Measurements from ENCODE around the gene MECR. TPM values are rescaled to one million over a fixed set of nuclear protein-coding genes. Genes with fewer than 3 reads are reported as not detected.

MECR gene
- total and polyA plus RNA-seq, 2 experiments from 2014 or later, result 25.7 to 32.3 TPM

DNA sequence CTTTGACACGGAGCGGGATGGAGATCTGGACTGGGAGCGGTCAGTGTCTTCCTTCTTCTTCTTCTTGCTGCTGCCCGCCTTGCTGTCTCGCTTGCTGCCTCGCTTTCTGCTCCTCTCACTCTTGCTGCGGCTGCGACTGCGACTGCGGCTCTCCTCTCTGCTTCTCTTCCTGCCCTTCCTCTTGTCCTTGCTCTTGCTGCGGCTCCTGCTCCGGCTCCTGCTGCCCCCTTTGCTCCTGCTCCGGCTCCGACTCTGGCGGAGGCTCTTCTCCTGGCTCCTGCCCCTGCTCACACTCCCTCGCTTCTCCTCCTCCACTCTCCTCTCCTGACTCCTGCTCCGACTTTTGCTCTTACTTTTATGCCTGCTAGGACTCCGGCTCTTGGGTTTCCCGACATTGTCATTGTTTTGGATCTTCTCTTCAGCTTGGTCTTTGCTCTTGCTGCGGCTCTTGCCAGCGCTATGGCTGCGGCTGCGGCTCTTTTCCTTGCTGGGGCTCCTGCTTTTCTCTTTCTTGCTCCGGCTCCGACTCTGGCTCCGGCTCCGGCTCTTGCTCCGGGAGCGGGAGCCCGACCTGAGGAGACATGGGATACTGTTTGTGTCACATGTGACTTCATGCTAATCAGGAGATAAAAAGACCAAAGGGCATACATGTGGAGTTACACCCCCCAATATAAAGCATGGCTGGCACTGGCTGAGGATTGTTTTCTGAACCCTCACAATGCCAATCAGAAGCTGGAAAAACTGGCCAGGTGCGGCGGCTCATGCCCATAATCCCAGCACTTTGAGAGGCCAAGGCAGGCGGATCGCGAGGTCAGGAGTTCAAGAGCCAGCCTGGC is 81.9 kb downstream of the MECR start:
- H3K4me3 ChIP-seq, result no peak overlapping the region
- Mint-ChIP-seq H3K27me3 (ENCODE audit: insufficient read depth, low read depth, poor library complexity) (peaks cover 6% of the 10 kb centered on the region), H3K4me1 (no peaks in the 10 kb centered on the region; the same call in 2 of the 3 replicates), H3K4me3 (no peak overlapping the region), H3K27ac (no peak overlapping the region), H3K9me3 (no peaks in the 10 kb centered on the region; the same call in 2 of the 3 replicates), H3K36me3 (ENCODE audit: low read depth) (peaks cover 93% of the 10 kb centered on the region)
- no peak overlapping the region for H3K4me2 ChIP-seq
- 0 out of 2 replicates have a peak, but pooled peaks cover 13% of the 10 kb centered on the region for H3F3A ChIP-seq (replicated peaks; ENCODE audit: low read depth)
- peaks cover 21% of the 10 kb centered on the region for H4K20me1 ChIP-seq (replicated peaks; ENCODE audit: insufficient read depth)
- no peak for DNase-seq (ENCODE audit: low spot score)
- no peaks in the 10 kb centered on the region for H3K4me1 ChIP-seq (ENCODE audit: insufficient read depth)
- H3K36me3 ChIP-seq (ENCODE audit: insufficient read depth), result peaks cover 62% of the 10 kb centered on the region
- no peak overlapping the region for H2AFZ ChIP-seq
- no peaks in the 10 kb centered on the region for H3K9me2 ChIP-seq (ENCODE audit: insufficient read depth)
- no peak for ATAC-seq
- H3K27ac ChIP-seq (ENCODE audit: low read depth), result 0 out of 2 replicates have a peak overlapping the region, but pooled peaks have one; percentile 69
- H3K79me2 ChIP-seq (replicated peaks; ENCODE audit: insufficient read depth), result 0 out of 2 replicates have a peak, but pooled peaks cover 2% of the 10 kb centered on the region
- H3K27me3 ChIP-seq (ENCODE audit: insufficient read depth), result no peaks in the 10 kb centered on the region
- TF ChIP-seq STAT1 (IDR thresholded peaks at IDR 0.05; ENCODE audit: unreplicated experiment) (no peak), JUNB (IDR thresholded peaks at IDR 0.05; ENCODE audit: unreplicated experiment) (no peak), CTCF (conservative IDR thresholded peaks at IDR 0.05; ENCODE audit: low read depth in 2 of 2) (no peak), EZH2 (IDR thresholded peaks at IDR 0.05; ENCODE audit: low read depth, unreplicated experiment) (no peak), ZNF114 (CRISPR knock-in tag; IDR thresholded peaks at IDR 0.05) (no peak), CREB1 (CRISPR knock-in tag; IDR thresholded peaks at IDR 0.05; ENCODE audit: low read depth) (no peak), ZNF331 (CRISPR knock-in tag; IDR thresholded peaks at IDR 0.05; ENCODE audit: low read depth) (no peak), POLR2AphosphoS5 (IDR thresholded peaks at IDR 0.05; ENCODE audit: low read depth) (no peak)
- TF ChIP-seq, protein P1, sequence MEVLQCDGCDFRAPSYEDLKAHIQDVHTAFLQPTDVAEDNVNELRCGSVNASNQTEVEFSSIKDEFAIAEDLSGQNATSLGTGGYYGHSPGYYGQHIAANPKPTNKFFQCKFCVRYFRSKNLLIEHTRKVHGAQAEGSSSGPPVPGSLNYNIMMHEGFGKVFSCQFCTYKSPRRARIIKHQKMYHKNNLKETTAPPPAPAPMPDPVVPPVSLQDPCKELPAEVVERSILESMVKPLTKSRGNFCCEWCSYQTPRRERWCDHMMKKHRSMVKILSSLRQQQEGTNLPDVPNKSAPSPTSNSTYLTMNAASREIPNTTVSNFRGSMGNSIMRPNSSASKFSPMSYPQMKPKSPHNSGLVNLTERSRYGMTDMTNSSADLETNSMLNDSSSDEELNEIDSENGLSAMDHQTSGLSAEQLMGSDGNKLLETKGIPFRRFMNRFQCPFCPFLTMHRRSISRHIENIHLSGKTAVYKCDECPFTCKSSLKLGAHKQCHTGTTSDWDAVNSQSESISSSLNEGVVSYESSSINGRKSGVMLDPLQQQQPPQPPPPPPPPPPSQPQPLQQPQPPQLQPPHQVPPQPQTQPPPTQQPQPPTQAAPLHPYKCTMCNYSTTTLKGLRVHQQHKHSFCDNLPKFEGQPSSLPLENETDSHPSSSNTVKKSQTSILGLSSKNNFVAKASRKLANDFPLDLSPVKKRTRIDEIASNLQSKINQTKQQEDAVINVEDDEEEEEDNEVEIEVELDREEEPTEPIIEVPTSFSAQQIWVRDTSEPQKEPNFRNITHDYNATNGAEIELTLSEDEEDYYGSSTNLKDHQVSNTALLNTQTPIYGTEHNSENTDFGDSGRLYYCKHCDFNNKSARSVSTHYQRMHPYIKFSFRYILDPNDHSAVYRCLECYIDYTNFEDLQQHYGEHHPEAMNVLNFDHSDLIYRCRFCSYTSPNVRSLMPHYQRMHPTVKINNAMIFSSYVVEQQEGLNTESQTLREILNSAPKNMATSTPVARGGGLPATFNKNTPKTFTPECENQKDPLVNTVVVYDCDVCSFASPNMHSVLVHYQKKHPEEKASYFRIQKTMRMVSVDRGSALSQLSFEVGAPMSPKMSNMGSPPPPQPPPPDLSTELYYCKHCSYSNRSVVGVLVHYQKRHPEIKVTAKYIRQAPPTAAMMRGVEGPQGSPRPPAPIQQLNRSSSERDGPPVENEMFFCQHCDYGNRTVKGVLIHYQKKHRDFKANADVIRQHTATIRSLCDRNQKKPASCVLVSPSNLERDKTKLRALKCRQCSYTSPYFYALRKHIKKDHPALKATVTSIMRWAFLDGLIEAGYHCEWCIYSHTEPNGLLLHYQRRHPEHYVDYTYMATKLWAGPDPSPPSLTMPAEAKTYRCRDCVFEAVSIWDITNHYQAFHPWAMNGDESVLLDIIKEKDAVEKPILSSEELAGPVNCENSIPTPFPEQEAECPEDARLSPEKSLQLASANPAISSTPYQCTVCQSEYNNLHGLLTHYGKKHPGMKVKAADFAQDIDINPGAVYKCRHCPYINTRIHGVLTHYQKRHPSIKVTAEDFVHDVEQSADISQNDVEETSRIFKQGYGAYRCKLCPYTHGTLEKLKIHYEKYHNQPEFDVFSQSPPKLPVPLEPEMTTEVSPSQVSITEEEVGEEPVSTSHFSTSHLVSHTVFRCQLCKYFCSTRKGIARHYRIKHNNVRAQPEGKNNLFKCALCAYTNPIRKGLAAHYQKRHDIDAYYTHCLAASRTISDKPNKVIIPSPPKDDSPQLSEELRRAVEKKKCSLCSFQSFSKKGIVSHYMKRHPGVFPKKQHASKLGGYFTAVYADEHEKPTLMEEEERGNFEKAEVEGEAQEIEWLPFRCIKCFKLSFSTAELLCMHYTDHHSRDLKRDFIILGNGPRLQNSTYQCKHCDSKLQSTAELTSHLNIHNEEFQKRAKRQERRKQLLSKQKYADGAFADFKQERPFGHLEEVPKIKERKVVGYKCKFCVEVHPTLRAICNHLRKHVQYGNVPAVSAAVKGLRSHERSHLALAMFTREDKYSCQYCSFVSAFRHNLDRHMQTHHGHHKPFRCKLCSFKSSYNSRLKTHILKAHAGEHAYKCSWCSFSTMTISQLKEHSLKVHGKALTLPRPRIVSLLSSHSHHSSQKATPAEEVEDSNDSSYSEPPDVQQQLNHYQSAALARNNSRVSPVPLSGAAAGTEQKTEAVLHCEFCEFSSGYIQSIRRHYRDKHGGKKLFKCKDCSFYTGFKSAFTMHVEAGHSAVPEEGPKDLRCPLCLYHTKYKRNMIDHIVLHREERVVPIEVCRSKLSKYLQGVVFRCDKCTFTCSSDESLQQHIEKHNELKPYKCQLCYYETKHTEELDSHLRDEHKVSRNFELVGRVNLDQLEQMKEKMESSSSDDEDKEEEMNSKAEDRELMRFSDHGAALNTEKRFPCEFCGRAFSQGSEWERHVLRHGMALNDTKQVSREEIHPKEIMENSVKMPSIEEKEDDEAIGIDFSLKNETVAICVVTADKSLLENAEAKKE (CRISPR knock-in tag; IDR thresholded peaks at IDR 0.05), result no peak
- TF ChIP-seq, protein P2, sequence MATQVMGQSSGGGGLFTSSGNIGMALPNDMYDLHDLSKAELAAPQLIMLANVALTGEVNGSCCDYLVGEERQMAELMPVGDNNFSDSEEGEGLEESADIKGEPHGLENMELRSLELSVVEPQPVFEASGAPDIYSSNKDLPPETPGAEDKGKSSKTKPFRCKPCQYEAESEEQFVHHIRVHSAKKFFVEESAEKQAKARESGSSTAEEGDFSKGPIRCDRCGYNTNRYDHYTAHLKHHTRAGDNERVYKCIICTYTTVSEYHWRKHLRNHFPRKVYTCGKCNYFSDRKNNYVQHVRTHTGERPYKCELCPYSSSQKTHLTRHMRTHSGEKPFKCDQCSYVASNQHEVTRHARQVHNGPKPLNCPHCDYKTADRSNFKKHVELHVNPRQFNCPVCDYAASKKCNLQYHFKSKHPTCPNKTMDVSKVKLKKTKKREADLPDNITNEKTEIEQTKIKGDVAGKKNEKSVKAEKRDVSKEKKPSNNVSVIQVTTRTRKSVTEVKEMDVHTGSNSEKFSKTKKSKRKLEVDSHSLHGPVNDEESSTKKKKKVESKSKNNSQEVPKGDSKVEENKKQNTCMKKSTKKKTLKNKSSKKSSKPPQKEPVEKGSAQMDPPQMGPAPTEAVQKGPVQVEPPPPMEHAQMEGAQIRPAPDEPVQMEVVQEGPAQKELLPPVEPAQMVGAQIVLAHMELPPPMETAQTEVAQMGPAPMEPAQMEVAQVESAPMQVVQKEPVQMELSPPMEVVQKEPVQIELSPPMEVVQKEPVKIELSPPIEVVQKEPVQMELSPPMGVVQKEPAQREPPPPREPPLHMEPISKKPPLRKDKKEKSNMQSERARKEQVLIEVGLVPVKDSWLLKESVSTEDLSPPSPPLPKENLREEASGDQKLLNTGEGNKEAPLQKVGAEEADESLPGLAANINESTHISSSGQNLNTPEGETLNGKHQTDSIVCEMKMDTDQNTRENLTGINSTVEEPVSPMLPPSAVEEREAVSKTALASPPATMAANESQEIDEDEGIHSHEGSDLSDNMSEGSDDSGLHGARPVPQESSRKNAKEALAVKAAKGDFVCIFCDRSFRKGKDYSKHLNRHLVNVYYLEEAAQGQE (IDR thresholded peaks at IDR 0.05; ENCODE audit: unreplicated experiment), result no peak
